Measurements from ENCODE around the gene PIKFYVE.

PIKFYVE gene

DNA sequence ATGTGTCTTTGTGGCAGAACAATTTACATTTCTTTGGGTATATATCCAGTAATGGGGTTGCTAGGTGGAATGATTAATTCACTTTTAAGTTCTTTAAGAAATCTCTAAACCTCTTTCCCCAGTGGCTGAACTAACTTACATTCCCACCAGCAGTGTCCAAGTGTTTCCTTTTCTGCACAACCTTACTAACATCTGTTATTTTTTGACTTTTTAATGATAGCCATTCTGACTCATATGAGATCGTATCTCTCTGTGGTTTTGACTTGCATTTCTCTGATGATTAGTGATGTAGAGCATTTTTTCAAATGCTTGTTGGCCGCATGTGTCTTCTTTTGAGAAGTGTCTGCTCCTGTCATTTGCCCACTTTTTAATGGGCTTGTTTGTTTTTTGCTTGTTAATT is 97.4 kb downstream of the PIKFYVE start:
- Histone ChIP-seq H2AFZ (ENCODE audit: low read length) (no peak overlapping the region), H3K27me3 (ENCODE audit: control insufficient read depth in 3 of 3, insufficient read depth in 3 of 3, low read depth in 1 of 3, low read length in 3 of 3) (no peaks in the 10 kb centered on the region), H3K4me2 (ENCODE audit: insufficient read depth, low read length, poor library complexity, severe bottlenecking) (no peak overlapping the region), H4K8ac (ENCODE audit: low read depth, low read length) (no peak overlapping the region), H3K4me1 (ENCODE audit: control insufficient read depth in 2 of 2, insufficient read depth in 1 of 2, low read depth in 1 of 2, low read length in 2 of 2) (peaks cover 3 to 5% of the 10 kb centered on the region in 2 donors), H3K27ac (replicated peaks; ENCODE audit: low read length) (no peak overlapping the region), H2AK5ac (ENCODE audit: low read depth, low read length) (no peak overlapping the region), H3K18ac (ENCODE audit: low read length) (no peak overlapping the region), H3K14ac (ENCODE audit: low read length) (no peak overlapping the region), H3K9me3 (replicated peaks in 1 of 2; ENCODE audit: control insufficient read depth in 2 of 2, insufficient read depth in 1 of 2, low read depth in 1 of 2, low read length in 2 of 2) (peaks cover 5 to 7% of the 10 kb centered on the region in 2 donors), H3K9ac (ENCODE audit: low read depth, low read length, poor library complexity) (no peak overlapping the region), H2BK5ac (ENCODE audit: low read length) (no peak overlapping the region), H3K23ac (ENCODE audit: low read depth, low read length, poor library complexity) (no peak overlapping the region), H3K4ac (ENCODE audit: low read length) (no peak overlapping the region), H3K36me3 (replicated peaks in 1 of 2; ENCODE audit: control insufficient read depth in 2 of 2, insufficient read depth in 2 of 2, low read length in 2 of 2) (peaks cover 0 to 1% of the 10 kb centered on the region in 2 donors), H2BK15ac (ENCODE audit: low read length) (no peak overlapping the region), H3K4me3 (ENCODE audit: low read length in 2 of 2) (no peak overlapping the region), H3K79me1 (ENCODE audit: low read depth, low read length) (no peaks in the 10 kb centered on the region), H2BK120ac (ENCODE audit: low read depth, low read length) (no peak overlapping the region), H2BK12ac (ENCODE audit: low read length) (no peak overlapping the region), H4K91ac (ENCODE audit: low read depth, low read length, poor library complexity) (no peak overlapping the region)
- WGBS, 2 donors (ENCODE audit: extremely low coverage in 2 of 2, insufficient read length in 2 of 2, insufficient replicate concordance in 1 of 2), result no CpG with 5 or more reads among the region's 2 CpGs
- no peak for DNase-seq (ENCODE audit: low spot score)

GRCh38 chr2:208366215-208367127 is 100.4 kb downstream of the PIKFYVE start:
- Histone ChIP-seq H2AK5ac (ENCODE audit: low read depth, low read length) (no peak overlapping the region), H3K4me2 (ENCODE audit: insufficient read depth, low read length, poor library complexity, severe bottlenecking) (no peak overlapping the region), H2BK120ac (ENCODE audit: low read depth, low read length) (no peak overlapping the region), H3K4me1 (ENCODE audit: control insufficient read depth in 2 of 2, insufficient read depth in 1 of 2, low read depth in 1 of 2, low read length in 2 of 2) (no peaks in the 10 kb centered on the region), H3K36me3 (replicated peaks in 1 of 2; ENCODE audit: control insufficient read depth in 2 of 2, insufficient read depth in 2 of 2, low read length in 2 of 2) (no peaks in the 10 kb centered on the region), H2AFZ (ENCODE audit: low read length) (no peak overlapping the region), H2BK12ac (ENCODE audit: low read length) (no peak overlapping the region), H3K23ac (ENCODE audit: low read depth, low read length, poor library complexity) (no peak overlapping the region), H3K27ac (replicated peaks; ENCODE audit: low read length) (no peak overlapping the region), H3K14ac (ENCODE audit: low read length) (no peak overlapping the region), H3K4me3 (ENCODE audit: low read length in 2 of 2) (no peak overlapping the region), H2BK5ac (ENCODE audit: low read length) (no peak overlapping the region), H3K27me3 (ENCODE audit: control insufficient read depth in 3 of 3, insufficient read depth in 3 of 3, low read depth in 1 of 3, low read length in 3 of 3) (no peaks in the 10 kb centered on the region), H3K9ac (ENCODE audit: low read depth, low read length, poor library complexity) (no peak overlapping the region), H4K8ac (ENCODE audit: low read depth, low read length) (no peak overlapping the region), H2BK15ac (ENCODE audit: low read length) (no peak overlapping the region), H3K4ac (ENCODE audit: low read length) (no peak overlapping the region), H3K18ac (ENCODE audit: low read length) (no peak overlapping the region), H3K9me3 (replicated peaks in 1 of 2; ENCODE audit: control insufficient read depth in 2 of 2, insufficient read depth in 1 of 2, low read depth in 1 of 2, low read length in 2 of 2) (peaks cover 0 to 4% of the 10 kb centered on the region in 2 donors), H3K79me1 (ENCODE audit: low read depth, low read length) (no peaks in the 10 kb centered on the region), H4K91ac (ENCODE audit: low read depth, low read length, poor library complexity) (no peak overlapping the region)
- WGBS, 2 donors (ENCODE audit: extremely low coverage in 2 of 2, insufficient read length in 2 of 2, insufficient replicate concordance in 1 of 2), result no CpG with 5 or more reads among the region's 4 CpGs
- DNase-seq (ENCODE audit: low spot score), result no peak

GRCh38 chr2:208369091-208369490 is 103.0 kb downstream of the PIKFYVE start:
- Histone ChIP-seq H4K8ac (ENCODE audit: low read depth, low read length) (no peak overlapping the region), H4K91ac (ENCODE audit: low read depth, low read length, poor library complexity) (no peak overlapping the region), H2AK5ac (ENCODE audit: low read depth, low read length) (no peak overlapping the region), H3K23ac (ENCODE audit: low read depth, low read length, poor library complexity) (no peak overlapping the region), H3K9me3 (replicated peaks in 1 of 2; ENCODE audit: control insufficient read depth in 2 of 2, insufficient read depth in 1 of 2, low read depth in 1 of 2, low read length in 2 of 2) (peaks cover 0 to 4% of the 10 kb centered on the region in 2 donors), H3K4me1 (ENCODE audit: control insufficient read depth in 2 of 2, insufficient read depth in 1 of 2, low read depth in 1 of 2, low read length in 2 of 2) (no peaks in the 10 kb centered on the region), H3K27ac (replicated peaks; ENCODE audit: low read length) (no peak overlapping the region), H3K79me1 (ENCODE audit: low read depth, low read length) (no peaks in the 10 kb centered on the region), H3K9ac (ENCODE audit: low read depth, low read length, poor library complexity) (no peak overlapping the region), H2BK15ac (ENCODE audit: low read length) (no peak overlapping the region), H3K27me3 (ENCODE audit: control insufficient read depth in 3 of 3, insufficient read depth in 3 of 3, low read depth in 1 of 3, low read length in 3 of 3) (no peaks in the 10 kb centered on the region), H3K36me3 (replicated peaks in 1 of 2; ENCODE audit: control insufficient read depth in 2 of 2, insufficient read depth in 2 of 2, low read length in 2 of 2) (no peaks in the 10 kb centered on the region), H3K4me3 (ENCODE audit: low read length in 2 of 2) (no peak overlapping the region), H2BK5ac (ENCODE audit: low read length) (no peak overlapping the region), H3K18ac (ENCODE audit: low read length) (no peak overlapping the region), H3K14ac (ENCODE audit: low read length) (no peak overlapping the region), H2BK12ac (ENCODE audit: low read length) (no peak overlapping the region), H2AFZ (ENCODE audit: low read length) (no peak overlapping the region), H3K4ac (ENCODE audit: low read length) (no peak overlapping the region), H3K4me2 (ENCODE audit: insufficient read depth, low read length, poor library complexity, severe bottlenecking) (no peak overlapping the region), H2BK120ac (ENCODE audit: low read depth, low read length) (no peak overlapping the region)
- DNase-seq (ENCODE audit: low spot score), result no peak
- no CpG with 5 or more reads among the region's 2 CpGs for WGBS, 2 donors (ENCODE audit: extremely low coverage in 2 of 2, insufficient read length in 2 of 2, insufficient replicate concordance in 1 of 2)

- H2AK5ac ChIP-seq (ENCODE audit: low read depth, low read length), result no peak overlapping the region
- no peak overlapping the region for H3K23ac ChIP-seq (ENCODE audit: low read depth, low read length, poor library complexity)
- H2BK120ac ChIP-seq (ENCODE audit: low read depth, low read length), result no peak overlapping the region
- no peak overlapping the region for H2BK12ac ChIP-seq (ENCODE audit: low read length)
- H3K9me3 ChIP-seq (replicated peaks in 1 of 2; ENCODE audit: control insufficient read depth in 2 of 2, insufficient read depth in 1 of 2, low read depth in 1 of 2, low read length in 2 of 2), result no peaks in the 10 kb centered on the region
- no peak for DNase-seq (ENCODE audit: low spot score)
- H3K4me1 ChIP-seq (ENCODE audit: control insufficient read depth in 2 of 2, insufficient read depth in 1 of 2, low read depth in 1 of 2, low read length in 2 of 2), result peaks cover 0 to 1% of the 10 kb centered on the region in 2 donors
- H3K27ac ChIP-seq (replicated peaks; ENCODE audit: low read length), result no peak overlapping the region
- H2BK15ac ChIP-seq (ENCODE audit: low read length), result no peak overlapping the region
- no peak overlapping the region for H3K9ac ChIP-seq (ENCODE audit: low read depth, low read length, poor library complexity)
- no peak overlapping the region for H3K18ac ChIP-seq (ENCODE audit: low read length)
- no peak overlapping the region for H2BK5ac ChIP-seq (ENCODE audit: low read length)
- H3K4me2 ChIP-seq (ENCODE audit: insufficient read depth, low read length, poor library complexity, severe bottlenecking), result no peak overlapping the region
- no peak overlapping the region for H3K14ac ChIP-seq (ENCODE audit: low read length)
- no peak overlapping the region for H4K91ac ChIP-seq (ENCODE audit: low read depth, low read length, poor library complexity)
- no peak overlapping the region for H4K8ac ChIP-seq (ENCODE audit: low read depth, low read length)
- peaks cover 0 to 7% (median 0%) of the 10 kb centered on the region in 3 experiments for H3K27me3 ChIP-seq (ENCODE audit: control insufficient read depth in 3 of 3, insufficient read depth in 3 of 3, low read depth in 1 of 3, low read length in 3 of 3)
- H2AFZ ChIP-seq (ENCODE audit: low read length), result no peak overlapping the region
- WGBS, 2 donors (ENCODE audit: extremely low coverage in 2 of 2, insufficient read length in 2 of 2, insufficient replicate concordance in 1 of 2), result no CpG with 5 or more reads among the region's 8 CpGs
- no peak overlapping the region for H3K4me3 ChIP-seq (ENCODE audit: low read length in 2 of 2)
- H3K79me1 ChIP-seq (ENCODE audit: low read depth, low read length), result no peaks in the 10 kb centered on the region
- no peaks in the 10 kb centered on the region for H3K36me3 ChIP-seq (replicated peaks in 1 of 2; ENCODE audit: control insufficient read depth in 2 of 2, insufficient read depth in 2 of 2, low read length in 2 of 2)
- no peak overlapping the region for H3K4ac ChIP-seq (ENCODE audit: low read length)
Observed at GRCh38 chr2:208370881-208371633, 105.0 kb downstream of the PIKFYVE start.
